GM19023 (cell line): Measurements from ENCODE around the gene SLC38A11.
A peak's percentile ranks its signal among the peaks of the same experiment; 100 is the strongest.

Experiments
- ATAC-seq: cut with Tn5 transposase; IDR thresholded peaks from one replicate; pipeline ENCODE4 v1.9.1; 2021; ENCODE audit warnings: mild to moderate bottlenecking, moderate library complexity; ENCODE audit not compliant: unreplicated experiment

SLC38A11 gene

GRCh38 chr2:164917296-164917903 is 37.9 kb downstream of the SLC38A11 start:
- no peak for ATAC-seq

- ATAC-seq = no peak
Observed at GRCh38 chr2:164915566-164915965, 39.8 kb downstream of the SLC38A11 start.

- no peak for ATAC-seq
Observed at GRCh38 chr2:164913640-164914350, 41.5 kb downstream of the SLC38A11 start.

- no peak for ATAC-seq
Observed at GRCh38 chr2:164913011-164913410, 42.3 kb downstream of the SLC38A11 start.

- no peak for ATAC-seq
Observed at GRCh38 chr2:164911832-164912231, 43.5 kb downstream of the SLC38A11 start.

GRCh38 chr2:164910101-164910899 is 45.0 kb downstream of the SLC38A11 start:
- peak; percentile 63 for ATAC-seq

GRCh38 chr2:164906947-164907346 is 48.4 kb downstream of the SLC38A11 start:
- no peak for ATAC-seq

- no peak for ATAC-seq
Observed at GRCh38 chr2:164905307-164905706, 50.0 kb downstream of the SLC38A11 start.

- ATAC-seq = no peak
Observed at GRCh38 chr2:164903951-164904350, 51.4 kb downstream of the SLC38A11 start.

- no peak for ATAC-seq
Observed at GRCh38 chr2:164903204-164903603, 52.1 kb downstream of the SLC38A11 start.

GRCh38 chr2:164899121-164899520 is 56.2 kb downstream of the SLC38A11 start:
- no peak for ATAC-seq

- ATAC-seq = no peak
Observed at GRCh38 chr2:164898475-164898874, 56.9 kb downstream of the SLC38A11 start.

GRCh38 chr2:164897469-164898260 is 57.7 kb downstream of the SLC38A11 start:
- ATAC-seq = no peak

GRCh38 chr2:164896634-164897355 is 58.5 kb downstream of the SLC38A11 start:
- peak; percentile 91 for ATAC-seq

GRCh38 chr2:164896226-164896625 is 59.1 kb downstream of the SLC38A11 start:
- no peak for ATAC-seq

GRCh38 chr2:164891460-164891859 is 63.9 kb downstream of the SLC38A11 start:
- ATAC-seq = no peak

- no peak for ATAC-seq
Observed at GRCh38 chr2:164890544-164890943, 64.8 kb downstream of the SLC38A11 start.

GRCh38 chr2:164888592-164888991 is 66.7 kb downstream of the SLC38A11 start:
- ATAC-seq = no peak

- no peak for ATAC-seq
Observed at GRCh38 chr2:164887434-164888144, 67.7 kb downstream of the SLC38A11 start.

GRCh38 chr2:164882276-164882675 is 73.0 kb downstream of the SLC38A11 start:
- ATAC-seq = no peak
